PC-9 (cell line): ENCODE data around the gene CNTNAP2.

Source experiments
- EZH2 ChIP-seq: fragments of 200-600 bp; sonication (generic); IDR thresholded peaks from 2 replicates; pipeline ENCODE4 v1.8.0; 2017; ENCODE audit warnings: antibody characterized with exemption, low read depth
- TF ChIP-seq, protein P1 (sequence below): fragments of 200-600 bp; sonication (generic); conservative IDR thresholded peaks from 2 replicates; pipeline ENCODE4 v1.6.1; 2017; ENCODE audit warnings: mixed run types, antibody characterized with exemption, mild to moderate bottlenecking, moderate library complexity

GRCh38 chr7:148104924-148105323, 1988.3 kb downstream of the CNTNAP2 start:
- TF ChIP-seq, protein P1, sequence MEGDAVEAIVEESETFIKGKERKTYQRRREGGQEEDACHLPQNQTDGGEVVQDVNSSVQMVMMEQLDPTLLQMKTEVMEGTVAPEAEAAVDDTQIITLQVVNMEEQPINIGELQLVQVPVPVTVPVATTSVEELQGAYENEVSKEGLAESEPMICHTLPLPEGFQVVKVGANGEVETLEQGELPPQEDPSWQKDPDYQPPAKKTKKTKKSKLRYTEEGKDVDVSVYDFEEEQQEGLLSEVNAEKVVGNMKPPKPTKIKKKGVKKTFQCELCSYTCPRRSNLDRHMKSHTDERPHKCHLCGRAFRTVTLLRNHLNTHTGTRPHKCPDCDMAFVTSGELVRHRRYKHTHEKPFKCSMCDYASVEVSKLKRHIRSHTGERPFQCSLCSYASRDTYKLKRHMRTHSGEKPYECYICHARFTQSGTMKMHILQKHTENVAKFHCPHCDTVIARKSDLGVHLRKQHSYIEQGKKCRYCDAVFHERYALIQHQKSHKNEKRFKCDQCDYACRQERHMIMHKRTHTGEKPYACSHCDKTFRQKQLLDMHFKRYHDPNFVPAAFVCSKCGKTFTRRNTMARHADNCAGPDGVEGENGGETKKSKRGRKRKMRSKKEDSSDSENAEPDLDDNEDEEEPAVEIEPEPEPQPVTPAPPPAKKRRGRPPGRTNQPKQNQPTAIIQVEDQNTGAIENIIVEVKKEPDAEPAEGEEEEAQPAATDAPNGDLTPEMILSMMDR = no peak
- no peak for TF ChIP-seq EZH2
